SK-N-SH (cell line): Measurements from ENCODE around the gene HTR7. TPM values are rescaled to one million over a fixed set of nuclear protein-coding genes. Genes with fewer than 3 reads are reported as not detected.

Source experiments
- CTCF ChIA-PET: fragments of 300-600, 350-600 bp; formaldehyde crosslinking; extraction: SDS; loops from one replicate; lab custom pipeline; 2021; lab: Yijun Ruan, JAX
- POLR2A ChIA-PET: fragments of 350-600 bp; sonication (Branson Sonifier 250); formaldehyde crosslinking; extraction: SDS; loops from one replicate; lab custom pipeline; 2020; ENCODE audit warnings: antibody characterized with exemption, inconsistent platforms; lab: Yijun Ruan, JAX
- DNase-seq: peaks from one replicate; pipeline ENCODE4 v3.0.0; 2012
- H2AFZ ChIP-seq: fragments of 200-600 bp; sonication (generic); 2 replicates; pipeline ENCODE4 v1.8.1; 2016; ENCODE audit warnings: antibody characterized with exemption, mild to moderate bottlenecking, low read depth
- H3F3A ChIP-seq: fragments of 200-600 bp; sonication (generic); replicated peaks from 2 replicates; pipeline ENCODE3; 2016; ENCODE audit warnings: antibody characterized with exemption, mild to moderate bottlenecking; ENCODE audit not compliant: insufficient read depth
- H3K27ac ChIP-seq, 2 experiments: fragments of 200-500 bp in 1 of 2; fragments of 200-600 bp in 1 of 2; sonication (Bioruptor generic) in 1 of 2; sonication (generic), shearing (Covaris generic) in 1 of 2; 2 replicates each; pipeline versions ENCODE4 v1.5.1 to v1.6.1; 2014 to 2016; ENCODE audit warnings: low read depth in 2 of 2, inconsistent platforms in 1 of 2, low read length in 1 of 2, mild to moderate bottlenecking in 1 of 2, mixed read lengths in 1 of 2
- H3K27me3 ChIP-seq: fragments of 200-600 bp; sonication (generic), shearing (Covaris generic); 2 replicates; pipeline ENCODE4 v1.6.1; 2016; ENCODE audit warnings: mixed run types; ENCODE audit not compliant: insufficient read depth
- H3K36me3 ChIP-seq, 2 experiments: fragments of 200-500 bp in 1 of 2; fragments of 200-600 bp in 1 of 2; sonication (Bioruptor generic) in 1 of 2; sonication (generic) in 1 of 2; replicated peaks in 1 of 2; 2 replicates each; pipeline versions ENCODE3 to v1.5.1; 2014 to 2016; ENCODE audit warnings: low read length in 1 of 2, mild to moderate bottlenecking in 1 of 2; ENCODE audit not compliant: insufficient read depth in 2 of 2, control insufficient read depth in 1 of 2
- H3K4me1 ChIP-seq, 2 experiments: fragments of 200-500 bp in 1 of 2; fragments of 200-600 bp in 1 of 2; sonication (Bioruptor generic) in 1 of 2; sonication (generic), shearing (Covaris generic) in 1 of 2; 2 replicates each; pipeline versions ENCODE4 v1.5.1 to v1.6.1; 2014 to 2016; ENCODE audit warnings: low read depth in 1 of 2, low read length in 1 of 2, mixed run types in 1 of 2; ENCODE audit not compliant: insufficient read depth in 2 of 2, control insufficient read depth in 1 of 2
- H3K4me2 ChIP-seq: fragments of 200-600 bp; sonication (generic), shearing (Covaris generic); 2 replicates; pipeline ENCODE4 v1.6.1; 2017; ENCODE audit warnings: mixed run types
- H3K4me3 ChIP-seq, 2 experiments: fragments of 200-500 bp in 1 of 2; fragments of 200-600 bp in 1 of 2; sonication (Bioruptor generic) in 1 of 2; sonication (generic), shearing (Covaris generic) in 1 of 2; 2 replicates each; pipeline versions ENCODE4 v1.5.1 to v1.8.1; 2014 to 2016; ENCODE audit warnings: low read depth in 2 of 2, inconsistent platforms in 1 of 2, low read length in 1 of 2, mild to moderate bottlenecking in 1 of 2, mixed read lengths in 1 of 2, moderate library complexity in 1 of 2
- H3K79me2 ChIP-seq: fragments of 200-600 bp; sonication (generic); 2 replicates; pipeline ENCODE4 v1.8.1; 2017; ENCODE audit warnings: mild to moderate bottlenecking; ENCODE audit not compliant: insufficient read depth
- H3K9ac ChIP-seq: fragments of 200-600 bp; sonication (generic); 2 replicates; pipeline ENCODE4 v1.6.1; 2017; ENCODE audit warnings: mixed run types
- H3K9me2 ChIP-seq: fragments of 200-600 bp; sonication (generic); 2 replicates; pipeline ENCODE4 v1.6.1; 2017; ENCODE audit warnings: mixed run types
- H3K9me3 ChIP-seq: fragments of 200-600 bp; sonication (generic); 2 replicates; pipeline ENCODE4 v1.6.1; 2017; ENCODE audit warnings: mixed run types, mild to moderate bottlenecking, moderate library complexity
- H4K20me1 ChIP-seq: fragments of 200-600 bp; sonication (generic); 2 replicates; pipeline ENCODE4 v1.6.1; 2017; ENCODE audit warnings: mild to moderate bottlenecking, mixed run types; ENCODE audit not compliant: insufficient read depth
- ELF1 ChIP-seq: IDR thresholded peaks from 2 replicates; pipeline ENCODE4 v1.4.0; 2012
- FOSL2 ChIP-seq: IDR thresholded peaks from 2 replicates; pipeline ENCODE4 v1.4.0; 2012; ENCODE audit warnings: low read depth, mild to moderate bottlenecking, moderate library complexity, borderline replicate concordance
- FOXJ3 ChIP-seq: sonication (generic); formaldehyde crosslinking; IDR thresholded peaks from 2 replicates; pipeline ENCODE4 v1.5.1; 2020; ENCODE audit warnings: mild to moderate bottlenecking, missing genetic modification reagents
- MEF2A ChIP-seq: IDR thresholded peaks from 2 replicates; pipeline ENCODE4 v1.4.0; 2012; ENCODE audit warnings: low read depth, borderline replicate concordance
- NFIC ChIP-seq: IDR thresholded peaks from 2 replicates; pipeline ENCODE4 v1.4.0; 2012; ENCODE audit warnings: borderline replicate concordance
- SIN3A ChIP-seq: IDR thresholded peaks from 2 replicates; pipeline ENCODE4 v1.6.1; 2012; ENCODE audit warnings: low read depth, mild to moderate bottlenecking, low read length, moderate library complexity, borderline replicate concordance
- SMC3 ChIP-seq: IDR thresholded peaks from 2 replicates; pipeline ENCODE4 v1.6.1; 2012; ENCODE audit warnings: low read depth, low read length, improper control_type of control experiment
- WGBS: methylation state at CpG from one replicate; pipeline ENCODE4 v1.1.6; 2017; ENCODE audit warnings: low lambda C conversion rate; 5-methylcytosine and 5-hydroxymethylcytosine counted together
- polyA plus RNA-seq, 3 experiments: library from polyadenylated mRNA; depleted of rRNA; stranded (reverse); fragments of >200 nt; gene quantifications; 2 replicates each; pipeline ENCODE4 v1.2.3, GENCODE V29; 2012
- TF ChIP-seq, protein P1 (sequence below): IDR thresholded peaks from 2 replicates; pipeline ENCODE4; 2012
- TF ChIP-seq, protein P2 (sequence below): IDR thresholded peaks from 2 replicates; pipeline ENCODE4 v1.6.1; 2012; ENCODE audit warnings: mild to moderate bottlenecking, low read depth, low read length, moderate library complexity
- TF ChIP-seq, protein P3 (sequence below): IDR thresholded peaks from 2 replicates; pipeline ENCODE4 v1.4.0; 2012; ENCODE audit warnings: low read depth, borderline replicate concordance
- TF ChIP-seq, protein P4 (sequence below): IDR thresholded peaks from 2 replicates; pipeline ENCODE4 v1.4.0; 2012; ENCODE audit warnings: low read depth, borderline replicate concordance

HTR7 gene
- polyA plus RNA-seq, 1 of the 3 experiments (the other 2 are of a cell fraction), result 0.16 TPM

DNA sequence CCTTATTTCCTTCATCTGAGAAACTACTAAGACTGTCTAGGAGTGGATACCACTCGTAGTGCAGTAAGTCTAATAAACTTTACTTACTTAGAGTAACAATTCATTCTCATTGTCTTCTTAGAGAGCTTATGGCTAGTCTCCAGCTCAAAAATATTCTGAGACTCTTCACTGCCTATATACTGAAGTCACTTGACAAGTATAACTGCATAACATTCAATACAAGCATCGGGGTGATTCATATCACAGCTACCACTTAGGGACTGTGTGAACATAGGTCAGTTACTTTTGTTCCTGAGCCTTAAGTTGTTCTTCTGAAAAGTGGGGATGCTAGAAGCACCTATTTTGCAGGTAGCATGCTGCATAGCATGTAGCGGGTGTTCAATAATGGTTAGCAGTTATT is 111.0 kb downstream of the HTR7 start:
- Histone ChIP-seq H3K4me3 (no peak overlapping the region), H3K4me2 (no peak overlapping the region), H3K4me1 (no peaks in the 10 kb centered on the region; a peak in 1 of 4 replicates), H3K79me2 (no peaks in the 10 kb centered on the region), H3K9me3 (no peaks in the 10 kb centered on the region), H2AFZ (no peak overlapping the region), H3F3A (no peaks in the 10 kb centered on the region), H3K27ac (no peak overlapping the region), H4K20me1 (no peaks in the 10 kb centered on the region), H3K9ac (no peak overlapping the region), H3K27me3 (peaks cover 25% of the 10 kb centered on the region; the same call in 1 of the 2 replicates), H3K9me2 (no peaks in the 10 kb centered on the region), H3K36me3 (no peaks in the 10 kb centered on the region)
- 9% methylated on average over 3 of the region's 3 CpGs for WGBS
- TF ChIP-seq FOSL2 (no peak), SIN3A (no peak), ELF1 (no peak), FOXJ3 (no peak), SMC3 (no peak), MEF2A (no peak), NFIC (no peak)
- TF ChIP-seq, protein P1, sequence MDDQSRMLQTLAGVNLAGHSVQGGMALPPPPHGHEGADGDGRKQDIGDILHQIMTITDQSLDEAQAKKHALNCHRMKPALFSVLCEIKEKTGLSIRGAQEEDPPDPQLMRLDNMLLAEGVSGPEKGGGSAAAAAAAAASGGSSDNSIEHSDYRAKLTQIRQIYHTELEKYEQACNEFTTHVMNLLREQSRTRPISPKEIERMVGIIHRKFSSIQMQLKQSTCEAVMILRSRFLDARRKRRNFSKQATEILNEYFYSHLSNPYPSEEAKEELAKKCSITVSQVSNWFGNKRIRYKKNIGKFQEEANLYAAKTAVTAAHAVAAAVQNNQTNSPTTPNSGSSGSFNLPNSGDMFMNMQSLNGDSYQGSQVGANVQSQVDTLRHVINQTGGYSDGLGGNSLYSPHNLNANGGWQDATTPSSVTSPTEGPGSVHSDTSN, result no peak
- TF ChIP-seq, protein P2, sequence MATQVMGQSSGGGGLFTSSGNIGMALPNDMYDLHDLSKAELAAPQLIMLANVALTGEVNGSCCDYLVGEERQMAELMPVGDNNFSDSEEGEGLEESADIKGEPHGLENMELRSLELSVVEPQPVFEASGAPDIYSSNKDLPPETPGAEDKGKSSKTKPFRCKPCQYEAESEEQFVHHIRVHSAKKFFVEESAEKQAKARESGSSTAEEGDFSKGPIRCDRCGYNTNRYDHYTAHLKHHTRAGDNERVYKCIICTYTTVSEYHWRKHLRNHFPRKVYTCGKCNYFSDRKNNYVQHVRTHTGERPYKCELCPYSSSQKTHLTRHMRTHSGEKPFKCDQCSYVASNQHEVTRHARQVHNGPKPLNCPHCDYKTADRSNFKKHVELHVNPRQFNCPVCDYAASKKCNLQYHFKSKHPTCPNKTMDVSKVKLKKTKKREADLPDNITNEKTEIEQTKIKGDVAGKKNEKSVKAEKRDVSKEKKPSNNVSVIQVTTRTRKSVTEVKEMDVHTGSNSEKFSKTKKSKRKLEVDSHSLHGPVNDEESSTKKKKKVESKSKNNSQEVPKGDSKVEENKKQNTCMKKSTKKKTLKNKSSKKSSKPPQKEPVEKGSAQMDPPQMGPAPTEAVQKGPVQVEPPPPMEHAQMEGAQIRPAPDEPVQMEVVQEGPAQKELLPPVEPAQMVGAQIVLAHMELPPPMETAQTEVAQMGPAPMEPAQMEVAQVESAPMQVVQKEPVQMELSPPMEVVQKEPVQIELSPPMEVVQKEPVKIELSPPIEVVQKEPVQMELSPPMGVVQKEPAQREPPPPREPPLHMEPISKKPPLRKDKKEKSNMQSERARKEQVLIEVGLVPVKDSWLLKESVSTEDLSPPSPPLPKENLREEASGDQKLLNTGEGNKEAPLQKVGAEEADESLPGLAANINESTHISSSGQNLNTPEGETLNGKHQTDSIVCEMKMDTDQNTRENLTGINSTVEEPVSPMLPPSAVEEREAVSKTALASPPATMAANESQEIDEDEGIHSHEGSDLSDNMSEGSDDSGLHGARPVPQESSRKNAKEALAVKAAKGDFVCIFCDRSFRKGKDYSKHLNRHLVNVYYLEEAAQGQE, result no peak
- TF ChIP-seq, protein P3, sequence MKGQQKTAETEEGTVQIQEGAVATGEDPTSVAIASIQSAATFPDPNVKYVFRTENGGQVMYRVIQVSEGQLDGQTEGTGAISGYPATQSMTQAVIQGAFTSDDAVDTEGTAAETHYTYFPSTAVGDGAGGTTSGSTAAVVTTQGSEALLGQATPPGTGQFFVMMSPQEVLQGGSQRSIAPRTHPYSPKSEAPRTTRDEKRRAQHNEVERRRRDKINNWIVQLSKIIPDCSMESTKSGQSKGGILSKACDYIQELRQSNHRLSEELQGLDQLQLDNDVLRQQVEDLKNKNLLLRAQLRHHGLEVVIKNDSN, result no peak
- no peak for DNase-seq
- ChIA-PET POLR2A (no interaction called here), CTCF (interaction anchor here (1.2 to 2.0 kb wide), 2 partner anchors 41 to 116 kb away, joined by 4 to 5 read pairs; no protein-coding TSS in a partner anchor)

DNA sequence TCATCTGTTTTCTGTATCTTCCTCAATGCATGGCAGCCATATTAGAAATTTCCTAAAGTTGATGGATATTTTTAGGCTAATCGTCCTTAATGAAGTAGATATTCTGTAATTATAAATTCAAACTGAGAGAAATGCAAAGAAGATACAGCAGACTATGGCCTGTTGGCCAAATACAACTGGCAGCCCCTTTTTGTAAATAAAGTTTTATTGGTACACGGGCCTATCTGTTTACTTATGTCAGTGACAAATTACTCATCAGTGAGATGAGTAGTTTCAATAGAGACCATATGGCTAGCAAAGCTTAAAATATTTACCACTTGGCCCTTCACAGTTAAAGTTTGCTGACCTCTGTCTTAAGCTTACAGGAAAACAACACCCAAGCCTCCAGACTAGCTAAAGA is 112.3 kb downstream of the HTR7 start:
- ChIA-PET POLR2A (no interaction called here), CTCF (interaction anchor here (1.4 kb wide), 1 partner anchor 27 kb away, joined by 5 read pairs; no protein-coding TSS in a partner anchor)
- Histone ChIP-seq H3K4me1 (no peaks in the 10 kb centered on the region; a peak in 1 of 4 replicates), H3K4me2 (no peak overlapping the region), H3K9ac (no peak overlapping the region), H3F3A (no peaks in the 10 kb centered on the region), H2AFZ (no peak overlapping the region), H3K9me2 (no peaks in the 10 kb centered on the region), H3K9me3 (no peaks in the 10 kb centered on the region), H4K20me1 (no peaks in the 10 kb centered on the region), H3K36me3 (no peaks in the 10 kb centered on the region), H3K27ac (no peak overlapping the region), H3K27me3 (peaks cover 18% of the 10 kb centered on the region; the same call in 1 of the 2 replicates), H3K4me3 (no peak overlapping the region), H3K79me2 (no peaks in the 10 kb centered on the region)
- WGBS, result 4% methylated on average over 2 of the region's 2 CpGs
- DNase-seq, result no peak
- TF ChIP-seq, protein P4, sequence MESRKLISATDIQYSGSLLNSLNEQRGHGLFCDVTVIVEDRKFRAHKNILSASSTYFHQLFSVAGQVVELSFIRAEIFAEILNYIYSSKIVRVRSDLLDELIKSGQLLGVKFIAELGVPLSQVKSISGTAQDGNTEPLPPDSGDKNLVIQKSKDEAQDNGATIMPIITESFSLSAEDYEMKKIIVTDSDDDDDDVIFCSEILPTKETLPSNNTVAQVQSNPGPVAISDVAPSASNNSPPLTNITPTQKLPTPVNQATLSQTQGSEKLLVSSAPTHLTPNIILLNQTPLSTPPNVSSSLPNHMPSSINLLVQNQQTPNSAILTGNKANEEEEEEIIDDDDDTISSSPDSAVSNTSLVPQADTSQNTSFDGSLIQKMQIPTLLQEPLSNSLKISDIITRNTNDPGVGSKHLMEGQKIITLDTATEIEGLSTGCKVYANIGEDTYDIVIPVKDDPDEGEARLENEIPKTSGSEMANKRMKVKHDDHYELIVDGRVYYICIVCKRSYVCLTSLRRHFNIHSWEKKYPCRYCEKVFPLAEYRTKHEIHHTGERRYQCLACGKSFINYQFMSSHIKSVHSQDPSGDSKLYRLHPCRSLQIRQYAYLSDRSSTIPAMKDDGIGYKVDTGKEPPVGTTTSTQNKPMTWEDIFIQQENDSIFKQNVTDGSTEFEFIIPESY, result no peak
